Measurements from ENCODE around the gene RET. TPM values are rescaled to one million over a fixed set of nuclear protein-coding genes. Genes with fewer than 3 reads are reported as not detected.

The RET gene
- total RNA-seq, 6 experiments from 2014 or later: 0.53 to 10.2 (median 1.4) TPM

GRCh38 chr10:43114743-43115611 is 38.1 kb downstream of the RET start:
- Histone ChIP-seq H3K27me3 (no peaks in the 10 kb centered on the region), H3K4me1 (no peaks in the 10 kb centered on the region), H3K9me3 (no peaks in the 10 kb centered on the region), H3K27ac (no peak overlapping the region), H3K36me3 (no peaks in the 10 kb centered on the region), H3K4me3 (no peak overlapping the region)
- no peak for TF ChIP-seq POLR2A (IDR thresholded peaks at IDR 0.05)
- intact Hi-C loops (cut with DNase I): no loop called here
- DNase-seq: no peak
- no peak for ATAC-seq
- WGBS (ENCODE audit: insufficient coverage, low coverage, low lambda C conversion rate, missing lambda C conversion rate): 60% methylated on average over 1 of the region's 17 CpGs

- no peaks in the 10 kb centered on the region for H3K36me3 ChIP-seq
- no peak overlapping the region for H3K4me3 ChIP-seq
- H3K27ac ChIP-seq: no peak overlapping the region
- no CpG with 5 or more reads among the region's 10 CpGs for WGBS (ENCODE audit: insufficient coverage, low coverage, low lambda C conversion rate, missing lambda C conversion rate)
- no peaks in the 10 kb centered on the region for H3K9me3 ChIP-seq
- intact Hi-C loops (cut with DNase I): no loop called here
- H3K27me3 ChIP-seq: no peaks in the 10 kb centered on the region
- DNase-seq: no peak
- TF ChIP-seq CTCF (IDR thresholded peaks at IDR 0.05) (no peak), POLR2A (IDR thresholded peaks at IDR 0.05) (no peak)
- no peak for ATAC-seq
- no peaks in the 10 kb centered on the region for H3K4me1 ChIP-seq
Measured at GRCh38 chr10:43115881-43116595, 39.2 kb downstream of the RET start.

- Histone ChIP-seq H3K36me3 (no peaks in the 10 kb centered on the region), H3K27me3 (no peaks in the 10 kb centered on the region), H3K4me1 (no peaks in the 10 kb centered on the region), H3K4me3 (no peak overlapping the region), H3K9me3 (no peaks in the 10 kb centered on the region), H3K27ac (no peak overlapping the region)
- intact Hi-C loops (cut with DNase I): no loop called here
- ATAC-seq (no peak), DNase-seq (no peak)
- 84% methylated on average over 3 of the region's 10 CpGs for WGBS (ENCODE audit: insufficient coverage, low coverage, low lambda C conversion rate, missing lambda C conversion rate)
- no peak for TF ChIP-seq POLR2A (IDR thresholded peaks at IDR 0.05)
- no peak for TF ChIP-seq CTCF (IDR thresholded peaks at IDR 0.05)
Measured at GRCh38 chr10:43116596-43116995, 39.7 kb downstream of the RET start.

GRCh38 chr10:43117031-43117776 is 40.3 kb downstream of the RET start:
- WGBS (ENCODE audit: insufficient coverage, low coverage, low lambda C conversion rate, missing lambda C conversion rate): 40% methylated on average over 1 of the region's 9 CpGs
- no peaks in the 10 kb centered on the region for H3K36me3 ChIP-seq
- DNase-seq (no peak), ATAC-seq (no peak)
- no peaks in the 10 kb centered on the region for H3K4me1 ChIP-seq
- TF ChIP-seq POLR2A (IDR thresholded peaks at IDR 0.05): no peak
- TF ChIP-seq CTCF (IDR thresholded peaks at IDR 0.05): no peak
- no peak overlapping the region for H3K27ac ChIP-seq
- intact Hi-C loops (cut with DNase I): no loop called here
- H3K27me3 ChIP-seq: no peaks in the 10 kb centered on the region
- no peak overlapping the region for H3K4me3 ChIP-seq
- H3K9me3 ChIP-seq: no peaks in the 10 kb centered on the region

Measured in right lobe of liver (tissue), 6 donors.